ENCODE data around the gene CACNB4. TPM values are rescaled to one million over a fixed set of nuclear protein-coding genes. Genes with fewer than 3 reads are reported as not detected.
A peak's percentile ranks its signal among the peaks of the same experiment; 100 is the strongest.

Gene CACNB4
- total and polyA plus RNA-seq, 10 donors, result 0.14 to 5.1 (median 1.6) TPM

- Histone ChIP-seq H3K36me3 (no peaks in the 10 kb centered on the region), H3K4me3 (peak overlapping the region in 4 of 8 donors; percentile 6 to 56 (median 22)), H3K9me3 (peaks cover 0 to 15% (median 10%) of the 10 kb centered on the region in 8 donors), H3K27ac (peak overlapping the region in 2 of 8 donors; percentile 39 to 41), H3K27me3 (replicated peaks in 1 of 7) (no peaks in the 10 kb centered on the region), H3K4me1 (peaks cover 0 to 13% (median 2%) of the 10 kb centered on the region in 6 donors)
- DNase-seq, result no peak
- TF ChIP-seq POLR2A (IDR thresholded peaks at IDR 0.05) (no peak), POLR2AphosphoS5 (IDR thresholded peaks at IDR 0.05) (no peak)
- TF ChIP-seq, protein P1, sequence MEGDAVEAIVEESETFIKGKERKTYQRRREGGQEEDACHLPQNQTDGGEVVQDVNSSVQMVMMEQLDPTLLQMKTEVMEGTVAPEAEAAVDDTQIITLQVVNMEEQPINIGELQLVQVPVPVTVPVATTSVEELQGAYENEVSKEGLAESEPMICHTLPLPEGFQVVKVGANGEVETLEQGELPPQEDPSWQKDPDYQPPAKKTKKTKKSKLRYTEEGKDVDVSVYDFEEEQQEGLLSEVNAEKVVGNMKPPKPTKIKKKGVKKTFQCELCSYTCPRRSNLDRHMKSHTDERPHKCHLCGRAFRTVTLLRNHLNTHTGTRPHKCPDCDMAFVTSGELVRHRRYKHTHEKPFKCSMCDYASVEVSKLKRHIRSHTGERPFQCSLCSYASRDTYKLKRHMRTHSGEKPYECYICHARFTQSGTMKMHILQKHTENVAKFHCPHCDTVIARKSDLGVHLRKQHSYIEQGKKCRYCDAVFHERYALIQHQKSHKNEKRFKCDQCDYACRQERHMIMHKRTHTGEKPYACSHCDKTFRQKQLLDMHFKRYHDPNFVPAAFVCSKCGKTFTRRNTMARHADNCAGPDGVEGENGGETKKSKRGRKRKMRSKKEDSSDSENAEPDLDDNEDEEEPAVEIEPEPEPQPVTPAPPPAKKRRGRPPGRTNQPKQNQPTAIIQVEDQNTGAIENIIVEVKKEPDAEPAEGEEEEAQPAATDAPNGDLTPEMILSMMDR (IDR thresholded peaks at IDR 0.05 in 8 of 11, conservative IDR thresholded peaks at IDR 0.05 in 3 of 11), result peak in 10 of 11 experiments; percentile 17 to 68 (median 48)
- WGBS, 5 donors, result 22 to 28% (median 27%) methylated on average over 15 of the region's 15 CpGs
- intact Hi-C loops (cut with DNase I; ENCODE audit: low total_unique reads), result no loop called here
These were observed 151.7 kb downstream of the CACNB4 start for GRCh38 chr2:151946899-151947812.

DNA sequence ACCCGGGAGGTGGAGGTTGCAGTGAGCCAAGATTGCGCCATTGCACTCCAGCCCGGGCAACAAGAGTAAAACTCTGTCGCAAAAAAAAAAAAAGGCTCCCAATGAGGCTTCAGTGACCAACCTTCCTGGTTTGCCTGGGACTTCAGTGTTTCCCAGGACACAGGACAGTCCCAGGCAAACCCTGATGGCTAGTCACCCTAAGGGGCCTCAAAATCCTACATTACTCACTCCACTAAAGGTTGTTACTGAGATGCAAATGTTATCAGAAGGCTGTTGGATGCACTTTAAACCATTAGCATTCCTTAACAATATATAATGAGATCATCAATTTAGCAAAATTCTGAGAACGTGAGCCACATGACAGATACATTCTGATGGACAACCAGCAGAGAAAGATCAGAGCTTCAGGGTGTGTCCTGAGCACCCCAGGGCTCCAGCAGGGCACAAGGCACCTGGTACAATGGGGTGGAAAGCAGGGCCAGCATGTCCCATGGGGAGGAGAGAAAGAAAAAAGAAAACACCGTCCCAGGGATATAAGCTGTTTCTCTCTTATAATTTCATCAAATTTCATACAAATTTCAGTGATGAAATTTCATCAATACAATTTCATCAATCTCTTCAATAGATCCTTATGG lies 152.5 kb downstream of the CACNB4 start:
- no peak for TF ChIP-seq POLR2AphosphoS5 (IDR thresholded peaks at IDR 0.05)
- TF ChIP-seq, protein P1 (IDR thresholded peaks at IDR 0.05 in 8 of 11, conservative IDR thresholded peaks at IDR 0.05 in 3 of 11), result no peak
- TF ChIP-seq POLR2A (IDR thresholded peaks at IDR 0.05), result no peak
- 72 to 81% (median 75%) methylated on average over 6 of the region's 6 CpGs for WGBS, 5 donors
- H3K36me3 ChIP-seq, result no peaks in the 10 kb centered on the region
- no peak overlapping the region for H3K27ac ChIP-seq
- intact Hi-C loops (cut with DNase I; ENCODE audit: low total_unique reads), result no loop called here
- no peak for DNase-seq
- H3K9me3 ChIP-seq, result peaks cover 0 to 21% (median 13%) of the 10 kb centered on the region in 8 donors
- no peak overlapping the region for H3K4me3 ChIP-seq
- H3K4me1 ChIP-seq, result peaks cover 0 to 13% (median 2%) of the 10 kb centered on the region in 6 donors
- H3K27me3 ChIP-seq (replicated peaks in 1 of 7), result no peaks in the 10 kb centered on the region

GRCh38 chr2:151945602-151946001 lies 153.2 kb downstream of the CACNB4 start:
- Histone ChIP-seq H3K27me3 (replicated peaks in 1 of 7) (no peaks in the 10 kb centered on the region), H3K4me3 (no peak overlapping the region), H3K9me3 (peaks cover 0 to 21% (median 13%) of the 10 kb centered on the region in 8 donors), H3K36me3 (no peaks in the 10 kb centered on the region), H3K4me1 (peaks cover 0 to 13% (median 2%) of the 10 kb centered on the region in 6 donors), H3K27ac (no peak overlapping the region)
- no peak for DNase-seq
- WGBS, 5 donors, result 95 to 99% (median 97%) methylated on average over 7 of the region's 7 CpGs
- TF ChIP-seq, protein P1 (IDR thresholded peaks at IDR 0.05 in 8 of 11, conservative IDR thresholded peaks at IDR 0.05 in 3 of 11), result no peak
- TF ChIP-seq POLR2A (IDR thresholded peaks at IDR 0.05) (no peak), POLR2AphosphoS5 (IDR thresholded peaks at IDR 0.05) (no peak)
- intact Hi-C loops (cut with DNase I; ENCODE audit: low total_unique reads), result no loop called here

DNA sequence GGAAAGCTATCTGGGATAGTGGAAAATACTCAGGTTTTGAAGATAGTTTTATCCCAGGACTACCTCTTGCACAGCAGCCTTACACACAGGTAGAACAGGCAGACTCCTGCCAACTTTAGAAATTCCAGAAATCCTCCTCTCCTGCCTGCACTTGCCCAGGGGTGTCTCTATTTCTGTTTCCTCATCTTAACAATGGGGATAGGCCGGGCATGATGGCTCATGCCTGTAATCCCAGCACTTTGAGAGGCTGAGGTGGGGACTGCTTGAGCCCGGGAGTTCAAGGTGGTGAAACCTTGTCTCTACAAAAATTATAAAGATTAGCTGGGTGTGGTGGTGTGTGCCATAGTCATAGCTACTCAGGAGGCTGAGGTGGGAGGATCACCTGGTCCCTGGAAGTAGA lies 153.7 kb downstream of the CACNB4 start:
- H3K4me1 ChIP-seq, result peaks cover 0 to 13% (median 2%) of the 10 kb centered on the region in 6 donors
- H3K36me3 ChIP-seq, result no peaks in the 10 kb centered on the region
- peaks cover 0 to 21% (median 13%) of the 10 kb centered on the region in 8 donors for H3K9me3 ChIP-seq
- 85 to 100% (median 92%) methylated on average over 2 of the region's 2 CpGs for WGBS, 5 donors
- no peak overlapping the region for H3K27ac ChIP-seq
- no peaks in the 10 kb centered on the region for H3K27me3 ChIP-seq (replicated peaks in 1 of 7)
- no peak for DNase-seq
- intact Hi-C loops (cut with DNase I; ENCODE audit: low total_unique reads), result no loop called here
- H3K4me3 ChIP-seq, result no peak overlapping the region
- no peak for TF ChIP-seq POLR2A (IDR thresholded peaks at IDR 0.05)
- TF ChIP-seq POLR2AphosphoS5 (IDR thresholded peaks at IDR 0.05), result no peak
- TF ChIP-seq, protein P1 (IDR thresholded peaks at IDR 0.05 in 8 of 11, conservative IDR thresholded peaks at IDR 0.05 in 3 of 11), result no peak
